HCEC 1CT (cell line): ENCODE results near the gene TSPAN1.

Source experiments
- DNase-seq: peaks from one replicate; pipeline ENCODE4 v3.0.0-alpha.2; 2017

TSPAN1 gene, protein sequence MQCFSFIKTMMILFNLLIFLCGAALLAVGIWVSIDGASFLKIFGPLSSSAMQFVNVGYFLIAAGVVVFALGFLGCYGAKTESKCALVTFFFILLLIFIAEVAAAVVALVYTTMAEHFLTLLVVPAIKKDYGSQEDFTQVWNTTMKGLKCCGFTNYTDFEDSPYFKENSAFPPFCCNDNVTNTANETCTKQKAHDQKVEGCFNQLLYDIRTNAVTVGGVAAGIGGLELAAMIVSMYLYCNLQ

DNA sequence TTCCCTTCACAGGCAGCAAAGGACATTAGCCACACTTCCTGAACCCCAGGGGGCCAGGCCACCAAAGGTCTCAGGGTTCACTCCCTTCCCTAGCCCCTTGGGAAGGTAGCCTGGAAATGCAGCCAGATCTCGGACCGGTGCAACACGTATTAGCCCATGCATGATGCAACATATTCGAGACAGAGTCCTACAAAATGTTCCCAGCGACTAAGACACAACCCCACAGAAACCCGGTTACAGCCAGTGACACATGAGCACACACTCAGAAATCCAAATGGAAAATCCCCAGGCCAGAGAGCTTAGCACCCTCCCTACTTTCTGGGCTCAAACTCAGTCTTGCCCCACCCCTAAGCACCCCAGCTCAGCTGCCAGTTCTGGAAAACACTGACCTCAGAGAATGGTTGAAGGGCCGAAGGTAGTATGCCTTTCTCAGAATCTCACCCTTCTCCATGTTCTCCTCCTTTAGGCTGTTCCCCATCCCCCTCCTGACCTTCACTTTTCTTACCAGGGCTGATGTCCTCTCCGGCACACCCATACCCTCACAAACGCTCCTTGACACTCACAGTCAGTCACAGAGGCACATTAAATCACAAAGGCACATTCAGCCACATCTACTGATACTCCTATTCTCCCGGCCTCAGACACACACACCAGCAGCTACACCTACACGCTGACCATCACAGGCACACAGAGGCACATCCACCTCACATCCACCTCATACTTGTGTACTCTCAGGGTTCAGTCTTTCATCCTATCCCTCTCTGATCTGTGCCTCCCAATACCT is at the start of gene TSPAN1:
TSS of gene TSPAN1 (plus strand) at position 640 of the 784 bp plus-strand sequence. CDS start 6,021 bp downstream, outside the sequence.
- DNase-seq: peak; percentile 62

DNA sequence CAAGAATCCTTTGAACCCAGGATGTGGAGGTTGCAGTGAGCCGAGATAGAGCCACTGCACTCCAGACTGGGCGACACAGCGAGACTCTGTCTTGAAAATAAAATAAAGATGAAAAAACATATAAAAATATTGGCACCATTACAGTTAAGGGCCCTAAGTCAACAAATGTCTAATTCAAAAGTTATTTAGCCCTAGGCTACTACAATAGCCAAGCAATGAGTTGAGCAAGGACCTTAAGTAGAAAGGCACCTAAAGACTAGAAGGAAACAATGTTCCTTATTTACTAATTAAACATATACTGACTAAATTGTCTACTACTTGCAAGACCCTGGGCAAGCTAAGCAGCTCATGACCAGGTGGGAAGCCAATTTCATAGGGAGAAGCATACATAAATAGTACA is 46.5 kb upstream of the TSPAN1 start:
- no peak for DNase-seq

DNA sequence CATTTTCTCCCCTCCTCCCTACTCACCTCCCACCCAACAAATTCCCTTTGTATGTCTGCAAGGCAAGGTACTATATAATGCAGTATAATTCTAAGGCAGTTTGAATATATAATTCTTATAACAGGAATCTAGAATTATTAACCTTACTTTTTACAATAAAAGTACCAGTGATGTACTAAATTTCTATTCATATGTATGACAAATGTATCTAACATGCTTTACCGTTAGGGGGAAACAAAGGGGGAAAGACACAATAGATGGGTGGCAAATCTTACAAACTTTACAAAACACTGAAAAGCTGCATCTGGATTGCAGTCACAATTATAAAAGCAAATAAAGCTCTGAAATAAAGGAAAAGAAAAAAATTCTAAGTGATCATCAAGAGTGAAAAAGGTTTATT is 44.8 kb upstream of the TSPAN1 start:
- no peak for DNase-seq

DNA sequence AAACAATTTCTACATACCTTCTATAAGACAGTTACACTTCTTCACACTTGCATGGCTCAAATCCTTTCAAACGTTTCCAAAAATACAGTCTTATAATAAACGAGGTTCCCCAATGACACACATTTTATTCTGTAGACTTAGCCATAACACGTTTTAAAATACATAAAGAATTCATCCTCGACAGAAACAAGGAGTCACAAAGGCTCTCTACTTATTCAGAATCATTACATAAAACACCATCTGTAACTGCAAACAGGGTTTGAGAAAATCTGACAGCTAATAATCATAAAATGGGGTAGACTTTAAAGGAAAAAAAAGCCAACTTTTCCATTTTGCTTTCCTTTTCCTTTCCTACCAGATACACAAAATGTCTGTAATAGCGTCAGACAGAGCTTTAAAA is 44.3 kb upstream of the TSPAN1 start:
- DNase-seq: no peak

DNA sequence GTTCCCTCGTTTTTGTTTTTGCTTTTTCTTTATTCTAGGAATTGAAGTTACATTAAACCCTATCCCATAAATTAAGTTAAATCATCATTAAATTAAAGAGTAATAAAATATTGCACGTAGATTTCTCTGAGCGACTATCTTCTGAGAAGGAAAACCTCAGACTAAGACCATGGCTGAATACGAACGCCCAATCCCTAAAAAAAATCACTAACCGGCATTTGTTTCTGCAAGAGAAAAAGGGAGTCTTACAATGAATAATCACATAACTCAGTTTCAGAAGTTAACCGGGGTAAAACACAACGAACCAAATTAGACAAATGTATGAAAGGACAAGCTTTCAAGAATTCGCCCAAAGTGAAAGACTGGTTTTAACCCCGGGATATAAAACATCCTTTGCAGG is 43.8 kb upstream of the TSPAN1 start:
- DNase-seq: peak; percentile 16

DNA sequence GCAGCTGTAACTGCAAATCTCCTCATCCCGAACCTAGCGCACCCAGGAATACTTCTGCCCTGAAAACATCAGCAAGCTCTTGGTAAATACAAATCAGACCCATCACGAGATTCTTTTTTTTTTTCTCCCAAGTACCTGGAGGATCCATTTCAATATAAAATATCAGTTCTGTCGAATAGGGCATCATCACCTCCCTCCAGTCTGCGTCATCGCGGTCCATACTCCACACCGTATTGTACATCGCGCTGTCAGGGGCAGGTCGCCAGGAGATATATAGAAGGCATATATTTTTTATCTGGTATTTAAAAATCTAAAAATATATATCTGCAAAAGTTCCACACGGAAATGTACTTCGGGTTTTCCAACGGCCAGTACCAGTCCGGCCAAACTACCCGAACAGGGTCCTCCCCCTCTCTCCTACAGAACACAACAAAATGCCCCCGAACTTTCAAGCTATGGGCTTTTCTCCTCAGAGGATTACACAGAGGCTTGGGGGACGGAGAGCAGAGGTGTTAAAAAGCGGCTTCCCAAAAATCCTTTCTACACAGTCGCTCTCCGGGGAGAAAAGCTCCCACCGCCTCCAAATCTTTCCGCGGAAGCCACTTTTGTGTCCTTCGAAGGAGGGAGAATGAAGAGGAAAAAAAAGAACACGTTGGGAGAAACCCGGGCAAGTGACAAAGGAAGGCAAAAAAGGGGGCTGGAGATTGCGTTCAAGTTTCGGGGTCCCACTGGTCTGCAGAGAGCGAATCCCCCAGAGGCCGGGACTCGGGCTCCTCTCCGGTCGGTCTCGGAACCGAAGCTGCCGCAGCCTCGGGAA is 43.0 kb upstream of the TSPAN1 start:
- peak; percentile 25 for DNase-seq

DNA sequence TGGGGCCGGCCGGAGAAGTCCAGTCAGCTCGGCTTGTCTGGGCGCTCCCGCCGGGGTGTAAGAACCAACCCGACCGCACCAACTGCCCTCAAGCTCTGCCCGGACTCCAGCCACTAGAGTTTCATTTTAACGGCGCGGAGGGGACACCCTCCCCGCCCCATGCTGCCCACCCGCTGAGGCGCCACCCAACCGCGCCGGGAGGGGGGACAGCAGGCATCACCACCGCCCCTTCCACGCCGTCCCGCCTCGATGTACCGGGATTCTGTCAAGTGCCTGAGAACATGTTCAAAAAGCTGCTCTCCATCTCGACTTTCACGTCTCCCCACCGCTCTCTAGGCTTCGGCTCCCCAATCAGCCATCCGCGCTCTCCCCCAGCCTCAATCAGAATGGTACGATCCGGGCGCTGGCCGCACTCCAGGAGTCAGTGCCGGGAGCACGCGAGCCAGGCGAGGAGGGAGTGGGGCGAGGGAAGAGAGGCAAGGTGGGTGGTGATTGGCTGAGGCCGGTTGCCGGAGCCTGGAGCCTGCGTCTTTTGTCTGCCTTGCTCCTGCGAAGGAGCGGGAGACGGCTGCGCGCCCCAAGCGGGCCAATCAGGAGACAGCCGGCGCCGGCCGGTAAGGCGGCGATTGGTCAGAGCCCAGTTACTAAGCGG is 42.2 kb upstream of the TSPAN1 start, which contains the start of gene PIK3R3:
TSS of gene PIK3R3 (minus strand) at position 101 of the 652 bp plus-strand sequence. CDS start 677 bp downstream, outside the sequence.
- peak; percentile 99 for DNase-seq

DNA sequence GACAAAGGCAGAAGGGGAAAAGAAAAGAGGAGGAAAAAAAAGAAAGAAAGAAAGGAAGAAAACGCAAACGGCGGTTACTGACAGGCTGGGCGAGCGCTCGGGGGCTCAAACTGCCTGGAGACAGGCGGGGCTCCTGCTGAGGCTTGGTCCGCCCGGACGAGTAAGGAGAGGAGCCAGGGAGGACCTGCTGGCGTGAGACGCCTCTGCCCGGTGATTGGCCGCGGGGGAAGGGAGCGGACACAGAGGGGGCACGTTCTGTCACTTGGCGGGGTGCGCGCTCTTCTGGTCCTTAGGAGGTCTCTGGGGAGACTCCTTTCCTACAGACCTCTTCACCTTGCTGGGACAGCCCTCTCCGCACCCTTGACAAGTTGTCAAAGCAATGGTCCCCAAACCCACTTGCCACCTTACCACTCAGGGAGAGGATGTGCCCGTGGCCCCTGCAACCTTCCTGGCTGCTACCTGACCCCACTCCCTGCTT is 41.7 kb upstream of the TSPAN1 start:
- DNase-seq: no peak

DNA sequence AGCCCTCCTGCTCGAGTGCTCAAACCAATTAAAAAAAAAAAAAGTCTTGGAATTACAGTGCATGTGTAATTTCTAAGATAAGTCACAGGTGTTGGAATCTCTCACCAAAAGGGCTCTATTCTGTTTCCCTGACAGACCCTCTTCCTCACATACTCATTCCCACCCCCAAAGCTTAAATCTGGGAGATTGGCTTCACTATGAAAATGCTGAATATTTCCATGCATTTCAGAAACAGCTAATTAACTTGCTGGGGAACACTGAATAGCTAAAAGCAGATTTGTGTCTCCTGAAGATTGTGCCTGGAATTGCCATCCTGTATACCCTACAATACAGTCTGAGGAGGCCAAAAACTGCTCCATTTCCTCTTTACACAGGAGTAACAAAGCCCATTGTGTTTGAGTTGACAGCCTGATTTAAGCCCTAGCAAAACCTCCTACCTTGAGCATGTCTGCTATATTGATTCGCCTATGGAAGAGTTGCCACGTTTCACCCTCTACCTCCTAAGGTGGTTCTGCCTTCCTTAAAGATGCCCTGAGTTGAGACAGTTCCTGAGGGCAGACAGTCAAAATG is 41.0 kb upstream of the TSPAN1 start:
- DNase-seq: no peak

DNA sequence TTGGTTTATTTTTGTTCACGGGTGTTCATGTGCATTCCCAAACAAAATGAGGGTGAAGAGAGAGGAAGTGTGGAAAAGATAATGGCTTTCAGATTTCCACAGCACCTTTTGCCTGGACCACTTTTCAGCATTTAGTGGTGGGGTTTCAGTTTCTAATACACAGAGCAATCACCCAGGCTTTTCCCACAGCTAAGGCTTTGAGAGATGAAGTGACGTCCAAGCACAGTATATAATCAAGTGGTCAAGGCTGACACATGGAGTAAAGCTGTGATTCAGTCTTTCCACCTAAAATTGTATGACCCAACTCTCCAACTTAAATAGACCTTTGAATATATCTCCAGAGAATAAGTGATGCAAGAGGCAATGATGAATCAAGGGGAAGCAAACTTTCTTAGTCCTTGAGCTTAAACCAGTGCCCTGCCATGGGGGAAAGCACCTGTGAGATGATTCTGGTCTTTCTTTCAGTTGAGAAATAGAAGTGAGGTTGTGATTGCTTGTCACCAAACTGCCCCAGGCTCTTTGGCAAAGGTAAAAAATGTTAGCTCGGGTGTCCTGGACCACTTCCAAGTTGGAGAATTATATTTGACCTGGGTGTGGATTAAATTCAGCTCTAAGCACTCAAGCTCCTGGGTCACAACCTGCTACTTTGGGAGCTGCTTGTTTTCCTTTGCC is 40.1 kb upstream of the TSPAN1 start:
- peak; percentile 76 for DNase-seq

DNA sequence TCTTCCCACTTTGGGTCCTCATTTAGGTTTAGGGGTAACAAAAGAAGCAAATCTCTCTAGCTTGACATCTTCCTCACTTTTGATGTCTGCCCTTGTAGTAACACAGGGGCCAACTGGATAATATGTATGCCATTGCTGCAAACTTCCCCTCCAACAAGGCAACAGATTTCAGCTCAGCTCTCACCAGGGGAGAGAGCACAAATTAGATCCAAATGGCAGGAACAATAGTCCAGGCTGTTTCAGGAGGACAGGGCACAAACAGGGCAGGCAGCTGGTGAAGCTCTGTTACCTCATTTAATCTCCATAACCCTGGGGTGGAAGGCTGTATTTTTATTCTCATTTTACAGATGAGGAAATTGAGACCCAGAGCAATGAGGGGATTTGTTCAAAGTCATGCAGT is 38.2 kb upstream of the TSPAN1 start:
- no peak for DNase-seq

DNA sequence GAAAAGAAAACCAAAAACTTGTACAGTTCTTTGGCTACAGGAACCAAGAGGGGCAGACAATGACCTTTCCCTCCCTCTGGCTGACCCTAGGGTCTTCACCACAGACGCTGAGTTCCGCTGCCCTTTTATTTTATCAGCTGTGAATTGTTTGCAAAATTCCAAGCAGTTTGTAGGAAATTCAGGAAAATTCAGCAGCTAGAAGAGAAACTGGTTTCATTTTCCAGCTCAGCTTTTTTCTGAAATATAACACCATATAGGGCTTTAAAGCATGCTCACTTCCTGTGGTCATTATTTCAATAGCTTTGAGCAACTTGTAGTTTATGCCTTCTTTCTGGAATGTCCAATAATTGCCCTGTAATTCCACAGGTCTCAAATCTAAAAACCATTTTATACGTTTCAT is 37.0 kb upstream of the TSPAN1 start:
- peak; percentile 41 for DNase-seq

DNA sequence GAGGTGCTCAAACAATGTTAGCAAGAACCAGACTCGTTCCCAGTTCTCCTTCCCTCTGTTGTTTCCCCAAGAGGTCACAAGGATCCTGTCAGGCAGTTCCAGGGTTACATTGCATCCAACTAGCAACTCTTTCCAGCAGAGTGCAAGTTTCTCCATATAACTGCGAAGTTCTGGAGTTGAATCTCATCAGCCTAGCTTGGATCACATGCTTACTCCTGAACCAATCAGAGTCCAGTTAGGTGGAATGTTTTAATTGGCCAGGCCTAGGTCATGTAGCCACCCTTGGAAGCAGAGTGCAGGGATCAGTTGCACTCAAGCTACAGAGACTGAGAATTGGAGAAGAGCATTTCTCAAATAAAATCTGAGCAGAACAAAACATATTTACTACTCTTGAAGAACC is 26.6 kb upstream of the TSPAN1 start:
- no peak for DNase-seq

DNA sequence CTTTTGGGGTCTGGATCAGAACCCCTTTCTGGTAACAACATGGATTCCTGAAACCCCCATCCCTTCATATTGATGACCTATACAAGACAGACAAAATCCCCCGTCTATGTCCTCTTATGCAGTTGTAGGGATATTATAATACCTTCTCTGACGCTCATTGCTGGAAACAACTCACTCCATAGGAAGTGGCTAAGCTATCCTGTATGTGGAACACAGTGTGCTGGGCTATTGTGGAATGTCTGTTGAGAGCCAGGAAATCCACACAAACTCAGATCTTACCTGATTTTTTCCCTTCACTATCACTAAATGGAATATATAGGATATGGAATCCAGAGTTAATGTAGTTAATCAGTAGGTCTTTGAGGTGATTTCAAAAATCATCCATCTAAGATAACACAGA is 24.8 kb upstream of the TSPAN1 start:
- no peak for DNase-seq

DNA sequence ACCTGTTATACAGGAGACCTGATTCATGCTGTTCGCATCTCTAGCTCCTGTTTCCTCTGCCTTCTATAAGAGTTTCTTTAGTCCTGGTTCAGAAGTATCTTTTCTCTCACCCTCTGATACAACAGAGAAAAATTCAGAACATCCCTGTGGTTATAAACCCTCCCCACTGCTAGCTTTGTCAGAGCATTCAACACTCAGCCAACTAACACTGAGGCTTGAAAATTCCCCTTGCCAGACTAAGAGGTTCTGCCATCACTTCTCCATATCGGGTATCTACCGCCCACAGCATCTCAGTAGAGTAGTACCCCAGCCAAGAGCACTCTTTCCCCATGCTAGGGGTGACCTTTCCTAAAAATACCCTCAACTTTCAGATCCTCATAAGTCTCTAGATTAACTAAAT is 22.9 kb upstream of the TSPAN1 start:
- DNase-seq: peak; percentile 19

DNA sequence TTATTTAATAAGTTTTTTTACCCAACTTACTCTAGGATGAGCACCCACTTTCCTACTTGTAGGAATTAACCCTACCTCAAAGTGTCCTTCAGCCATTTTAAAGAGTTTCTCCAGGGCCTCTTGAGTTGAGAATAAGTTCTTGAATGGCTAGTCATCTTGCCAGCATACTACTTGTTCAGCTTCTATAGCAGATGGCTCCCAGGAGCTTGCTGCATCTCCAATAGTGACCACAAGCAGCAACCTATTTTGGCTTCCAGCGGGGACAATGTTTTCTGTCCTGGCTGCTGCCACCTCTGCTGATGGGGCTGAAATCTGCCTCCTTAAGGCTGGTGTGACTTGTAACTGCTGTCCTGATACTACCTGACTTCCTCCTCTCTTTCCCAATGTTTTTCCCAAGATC is 21.7 kb upstream of the TSPAN1 start:
- DNase-seq: no peak

DNA sequence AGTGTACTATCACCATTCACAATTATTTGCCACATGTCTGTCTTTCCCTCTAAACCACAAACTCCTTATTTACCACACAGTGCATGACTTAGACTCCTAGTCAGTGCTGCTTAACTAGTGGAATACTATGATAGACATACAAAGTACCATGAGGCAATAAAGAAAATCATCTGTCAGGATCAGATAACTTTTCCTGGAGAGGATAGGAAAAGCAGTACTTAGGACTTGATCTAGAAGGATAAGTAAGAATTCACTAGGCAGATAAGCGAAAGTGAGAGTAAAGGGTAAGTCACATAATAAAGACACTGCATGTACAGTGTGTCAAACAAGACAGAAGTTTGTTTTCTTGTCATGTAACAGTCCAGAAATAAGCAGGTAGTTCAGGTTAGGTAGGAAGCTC is 21.2 kb upstream of the TSPAN1 start:
- DNase-seq: no peak

DNA sequence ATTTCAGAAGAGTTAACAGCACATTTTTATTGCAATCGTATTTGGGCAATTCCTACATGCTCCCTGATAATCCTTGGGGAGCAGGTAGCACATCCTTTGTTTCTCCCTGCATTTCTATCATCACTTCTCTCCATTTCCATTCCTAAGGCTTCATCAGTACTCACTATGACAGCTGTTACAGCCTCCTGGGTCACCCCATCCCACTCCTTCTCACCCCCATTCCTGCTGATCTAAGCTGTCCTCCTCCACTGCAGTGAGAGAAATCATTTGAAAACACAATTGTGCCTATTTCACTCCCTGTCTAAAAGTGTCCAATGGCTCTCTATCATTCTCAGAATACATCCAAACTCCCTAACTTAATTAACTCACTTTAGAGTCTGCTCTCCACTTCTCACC is 17.0 kb upstream of the TSPAN1 start:
- no peak for DNase-seq

DNA sequence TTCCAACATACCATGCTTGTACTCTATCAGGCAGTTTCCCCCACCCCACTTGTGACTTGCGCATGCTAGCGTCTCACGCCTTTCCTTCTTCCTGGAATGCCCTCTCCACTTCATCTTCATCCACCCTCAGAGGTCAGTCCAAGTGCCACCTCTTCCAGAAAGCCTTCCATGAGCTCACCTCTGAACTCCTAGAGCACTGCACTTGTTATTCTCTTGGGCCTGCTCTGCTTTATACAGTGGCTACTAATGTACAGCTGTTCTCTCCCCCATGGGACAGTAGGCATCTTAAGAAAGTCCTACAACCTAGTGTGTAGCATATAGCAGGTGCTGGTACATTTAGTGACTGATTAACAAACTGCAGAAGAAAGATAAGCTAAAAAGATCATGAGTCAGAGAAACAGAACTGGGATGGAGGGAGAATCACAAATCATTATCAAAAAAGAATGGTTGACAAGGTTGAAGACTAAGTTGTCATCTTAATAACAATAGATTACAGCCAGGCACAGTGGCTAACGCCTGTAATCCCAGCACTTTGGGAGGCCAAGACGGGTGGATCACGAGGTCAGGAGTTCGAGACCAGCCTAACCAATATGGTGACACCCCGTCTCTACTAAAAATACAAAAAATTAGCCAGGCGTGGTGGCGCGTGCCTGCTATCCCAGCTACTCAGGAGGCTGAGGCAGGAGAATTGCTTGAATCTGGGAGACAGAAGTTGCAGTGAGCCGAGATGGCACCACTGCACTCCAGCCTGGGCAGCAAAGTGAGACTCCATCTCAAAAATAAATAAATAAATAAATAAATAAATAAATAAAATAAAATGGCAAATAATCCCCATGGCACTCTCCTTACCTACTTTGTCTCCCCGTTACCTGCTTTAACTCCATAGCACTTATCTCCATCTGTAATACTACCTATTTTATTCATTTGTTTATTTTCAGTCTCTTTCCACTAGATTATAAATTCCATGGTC is 16.3 kb upstream of the TSPAN1 start:
- DNase-seq: no peak

DNA sequence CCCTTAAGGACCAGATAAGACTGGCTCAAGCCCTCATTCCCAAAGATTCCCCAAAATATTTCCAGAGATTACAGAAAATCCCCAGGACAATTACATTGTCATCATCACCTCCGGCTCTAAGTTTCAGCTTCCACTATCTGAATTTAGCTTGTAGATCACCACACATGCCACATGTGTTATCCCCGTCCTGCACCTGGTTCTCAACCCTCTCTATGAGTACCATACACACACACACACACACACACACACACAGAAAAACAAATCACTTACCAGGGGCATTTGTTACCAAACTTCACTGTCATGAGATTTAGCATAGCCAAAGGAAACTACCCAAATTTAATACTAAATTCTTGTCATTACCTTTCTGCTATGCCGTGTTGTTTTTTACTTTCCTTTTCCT is 15.4 kb upstream of the TSPAN1 start:
- no peak for DNase-seq

DNA sequence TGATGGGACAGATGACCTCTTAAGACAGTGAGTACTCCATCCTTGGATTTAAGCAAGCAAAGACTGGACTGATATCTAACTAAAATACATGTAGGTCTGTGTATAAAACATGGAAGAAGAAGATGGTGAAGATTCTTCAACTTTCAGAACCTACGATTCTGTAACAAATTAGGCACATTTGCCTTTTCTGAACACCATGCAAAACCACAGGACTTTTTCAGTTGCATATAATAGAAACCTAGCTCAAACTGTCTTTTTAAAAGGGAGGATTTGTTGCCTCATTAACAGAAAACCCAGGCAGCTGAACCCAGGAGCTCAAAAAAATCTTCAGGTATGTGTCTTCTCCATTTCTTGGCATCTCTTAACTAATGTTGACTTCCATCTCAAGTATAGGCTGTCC is 14.7 kb upstream of the TSPAN1 start:
- no peak for DNase-seq
